DOHH2 (cell line): ENCODE results near the gene KCP.

Source experiments
- H3F3A ChIP-seq: fragments of 200-600 bp; sonication (generic), shearing (Covaris generic); 2 replicates; pipeline ENCODE4 v1.6.0; 2016; ENCODE audit warnings: antibody characterized with exemption, mild to moderate bottlenecking; ENCODE audit not compliant: control insufficient read depth, insufficient read depth
- H3K27ac ChIP-seq: fragments of 200-600 bp; sonication (generic); 2 replicates; pipeline ENCODE4 v1.5.1; 2014; ENCODE audit warnings: low read depth, mild to moderate bottlenecking, low read length, moderate library complexity
- H3K27me3 ChIP-seq: fragments of 200-600 bp; sonication (generic); 2 replicates; pipeline ENCODE4 v1.6.1; 2014; ENCODE audit warnings: mild to moderate bottlenecking, low read length, mixed read lengths; ENCODE audit not compliant: control insufficient read depth
- H3K36me3 ChIP-seq: fragments of 200-600 bp; sonication (generic); 2 replicates; pipeline ENCODE4 v1.6.1; 2014; ENCODE audit warnings: mild to moderate bottlenecking, low read length, moderate library complexity, mixed read lengths; ENCODE audit not compliant: control insufficient read depth
- H3K4me1 ChIP-seq: fragments of 200-600 bp; sonication (generic); 2 replicates; pipeline ENCODE4 v1.6.1; 2014; ENCODE audit warnings: mild to moderate bottlenecking, low read length, mixed read lengths; ENCODE audit not compliant: control insufficient read depth
- H3K4me2 ChIP-seq: fragments of 200-600 bp; sonication (generic); 2 replicates; pipeline ENCODE4 v1.6.0; 2014; ENCODE audit warnings: mild to moderate bottlenecking, low read length, moderate library complexity
- H3K4me3 ChIP-seq: fragments of 200-600 bp; sonication (generic); 2 replicates; pipeline ENCODE4 v1.5.1; 2014; ENCODE audit warnings: mild to moderate bottlenecking, low read length, mixed read lengths
- H3K79me2 ChIP-seq: fragments of 200-600 bp; sonication (generic); 2 replicates; pipeline ENCODE4 v1.6.1; 2014; ENCODE audit warnings: mild to moderate bottlenecking, low read length, mixed read lengths; ENCODE audit not compliant: control insufficient read depth
- H3K9me2 ChIP-seq: fragments of 200-600 bp; sonication (generic); replicated peaks from 2 replicates; pipeline ENCODE4 v1.6.1; 2014; ENCODE audit warnings: mild to moderate bottlenecking, low read length, mixed read lengths; ENCODE audit not compliant: control insufficient read depth
- H3K9me3 ChIP-seq: fragments of 200-600 bp; sonication (generic); 2 replicates; pipeline ENCODE4 v1.6.1; 2014; ENCODE audit warnings: antibody characterized with exemption, low read length, mixed read lengths; ENCODE audit not compliant: control insufficient read depth, insufficient read depth
- H4K20me1 ChIP-seq: fragments of 200-600 bp; sonication (generic); 2 replicates; pipeline ENCODE4 v1.6.0; 2014; ENCODE audit warnings: low read depth, mild to moderate bottlenecking, antibody characterized with exemption, low read length, moderate library complexity; ENCODE audit not compliant: control insufficient read depth, insufficient read depth
- EZH2phosphoT487 ChIP-seq: fragments of 200-600 bp; sonication (generic); IDR thresholded peaks from 2 replicates; pipeline ENCODE4 v1.6.1; 2017; ENCODE audit warnings: borderline replicate concordance, mild to moderate bottlenecking, antibody characterized with exemption, low read length, moderate library complexity, mixed read lengths
- TF ChIP-seq, protein P1 (sequence below): fragments of 200-600 bp; sonication (generic); IDR thresholded peaks from one replicate; pipeline ENCODE4 v1.5.1; 2014; ENCODE audit warnings: antibody characterized with exemption, mild to moderate bottlenecking, low read depth, low read length; ENCODE audit not compliant: poor library complexity, severe bottlenecking

Gene KCP

DNA sequence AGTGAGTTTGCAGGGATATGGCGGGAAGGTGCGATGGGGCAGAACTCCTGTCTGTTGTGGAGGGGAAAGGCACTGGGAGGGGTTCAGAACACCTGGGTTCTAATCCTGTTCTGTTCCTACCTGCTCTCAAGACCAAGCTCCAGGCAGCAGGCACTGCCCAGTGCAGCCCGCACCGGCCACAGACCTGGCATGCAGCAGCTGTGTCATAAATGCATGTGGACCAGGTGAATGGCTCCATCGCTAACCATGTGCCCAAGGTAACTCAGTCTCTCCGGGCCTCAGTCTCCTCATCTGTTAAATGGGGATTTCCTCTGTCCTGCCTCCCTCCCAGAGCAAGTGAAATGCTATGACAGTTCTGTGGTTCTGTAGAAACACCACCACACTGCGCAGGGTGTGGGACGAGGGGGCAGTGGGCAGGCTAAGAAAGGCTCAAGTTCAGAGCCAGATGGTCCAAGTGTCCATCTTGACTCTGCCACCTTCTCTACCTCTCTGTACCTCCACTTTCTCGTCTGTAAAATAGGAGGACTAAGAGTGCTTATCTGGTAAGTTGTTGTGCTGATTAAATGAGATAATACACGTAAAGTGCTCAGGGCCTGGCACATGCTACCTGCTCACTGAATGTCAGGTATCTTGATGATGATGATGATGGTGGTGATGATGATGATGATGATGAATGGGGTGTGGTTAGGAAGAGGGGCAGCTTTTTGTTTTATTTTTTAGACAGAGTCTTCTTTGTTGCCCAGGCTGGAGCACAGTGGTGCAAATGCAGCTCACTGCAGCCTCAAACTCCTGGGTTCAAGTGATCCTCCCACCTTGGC lies 24.9 kb downstream of the KCP start:
- Histone ChIP-seq H3K27ac (no peak overlapping the region), H4K20me1 (no peaks in the 10 kb centered on the region), H3K27me3 (peaks cover 21% of the 10 kb centered on the region), H3K79me2 (no peaks in the 10 kb centered on the region), H3F3A (peaks cover 4% of the 10 kb centered on the region; the same call in 1 of the 2 replicates), H3K4me3 (no peak overlapping the region), H3K9me2 (no peaks in the 10 kb centered on the region), H3K36me3 (no peaks in the 10 kb centered on the region), H3K4me1 (peaks cover 9% of the 10 kb centered on the region), H3K4me2 (no peak overlapping the region), H3K9me3 (0 out of 2 replicates have a peak, but pooled peaks cover 3% of the 10 kb centered on the region)
- TF ChIP-seq, protein P1, sequence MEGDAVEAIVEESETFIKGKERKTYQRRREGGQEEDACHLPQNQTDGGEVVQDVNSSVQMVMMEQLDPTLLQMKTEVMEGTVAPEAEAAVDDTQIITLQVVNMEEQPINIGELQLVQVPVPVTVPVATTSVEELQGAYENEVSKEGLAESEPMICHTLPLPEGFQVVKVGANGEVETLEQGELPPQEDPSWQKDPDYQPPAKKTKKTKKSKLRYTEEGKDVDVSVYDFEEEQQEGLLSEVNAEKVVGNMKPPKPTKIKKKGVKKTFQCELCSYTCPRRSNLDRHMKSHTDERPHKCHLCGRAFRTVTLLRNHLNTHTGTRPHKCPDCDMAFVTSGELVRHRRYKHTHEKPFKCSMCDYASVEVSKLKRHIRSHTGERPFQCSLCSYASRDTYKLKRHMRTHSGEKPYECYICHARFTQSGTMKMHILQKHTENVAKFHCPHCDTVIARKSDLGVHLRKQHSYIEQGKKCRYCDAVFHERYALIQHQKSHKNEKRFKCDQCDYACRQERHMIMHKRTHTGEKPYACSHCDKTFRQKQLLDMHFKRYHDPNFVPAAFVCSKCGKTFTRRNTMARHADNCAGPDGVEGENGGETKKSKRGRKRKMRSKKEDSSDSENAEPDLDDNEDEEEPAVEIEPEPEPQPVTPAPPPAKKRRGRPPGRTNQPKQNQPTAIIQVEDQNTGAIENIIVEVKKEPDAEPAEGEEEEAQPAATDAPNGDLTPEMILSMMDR = no peak
- TF ChIP-seq EZH2phosphoT487 = no peak

DNA sequence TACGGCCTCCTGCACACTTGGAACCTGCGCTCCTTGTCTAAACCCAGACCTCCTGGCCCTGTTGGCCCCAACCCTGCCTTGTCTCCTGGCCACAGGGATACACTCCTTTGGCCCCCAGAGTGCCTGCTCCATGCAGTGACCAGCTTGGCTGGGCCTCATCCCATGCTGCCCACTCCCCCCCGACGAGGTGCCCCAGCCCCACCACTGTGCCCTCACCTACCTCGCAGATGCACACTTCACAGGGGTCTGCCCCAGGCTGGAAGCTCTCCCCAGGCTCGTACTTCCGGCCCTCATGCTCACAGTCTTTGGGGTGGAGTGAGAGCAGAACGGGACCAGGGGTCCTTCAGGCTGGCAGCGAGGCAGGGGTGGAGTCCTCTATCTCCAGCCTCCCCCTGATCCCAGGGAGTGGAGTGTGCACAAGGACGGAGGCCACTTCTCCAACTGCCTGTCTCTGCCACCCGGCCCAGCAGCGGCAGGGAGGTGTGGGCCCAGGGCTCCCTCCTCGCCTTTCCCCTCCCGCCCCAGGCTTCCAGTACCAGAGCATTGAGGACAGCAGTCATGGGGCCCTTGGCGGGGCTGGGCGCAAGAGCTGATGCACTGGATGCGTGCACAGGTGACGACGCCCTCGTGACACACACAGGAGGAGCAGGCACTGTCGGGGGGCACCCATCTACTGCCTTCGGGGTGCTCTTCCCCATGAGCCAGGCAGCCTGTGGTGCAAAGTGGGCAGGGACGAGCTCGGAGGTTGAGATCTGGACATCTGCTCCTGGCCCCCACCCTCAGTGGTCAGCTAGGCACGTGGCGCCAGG lies 25.7 kb downstream of the KCP start:
- peaks cover 4% of the 10 kb centered on the region; the same call in 1 of the 2 replicates for H3F3A ChIP-seq
- peaks cover 9% of the 10 kb centered on the region for H3K4me1 ChIP-seq
- H3K27me3 ChIP-seq = peaks cover 15% of the 10 kb centered on the region
- TF ChIP-seq EZH2phosphoT487 = no peak
- TF ChIP-seq, protein P1 = no peak
- no peaks in the 10 kb centered on the region for H3K9me2 ChIP-seq
- H4K20me1 ChIP-seq = no peaks in the 10 kb centered on the region
- H3K9me3 ChIP-seq = 0 out of 2 replicates have a peak, but pooled peaks cover 3% of the 10 kb centered on the region
- no peak overlapping the region for H3K27ac ChIP-seq
- no peaks in the 10 kb centered on the region for H3K36me3 ChIP-seq
- H3K4me2 ChIP-seq = no peak overlapping the region
- H3K4me3 ChIP-seq = no peak overlapping the region; the same call in 1 of the 2 replicates
- no peaks in the 10 kb centered on the region for H3K79me2 ChIP-seq

DNA sequence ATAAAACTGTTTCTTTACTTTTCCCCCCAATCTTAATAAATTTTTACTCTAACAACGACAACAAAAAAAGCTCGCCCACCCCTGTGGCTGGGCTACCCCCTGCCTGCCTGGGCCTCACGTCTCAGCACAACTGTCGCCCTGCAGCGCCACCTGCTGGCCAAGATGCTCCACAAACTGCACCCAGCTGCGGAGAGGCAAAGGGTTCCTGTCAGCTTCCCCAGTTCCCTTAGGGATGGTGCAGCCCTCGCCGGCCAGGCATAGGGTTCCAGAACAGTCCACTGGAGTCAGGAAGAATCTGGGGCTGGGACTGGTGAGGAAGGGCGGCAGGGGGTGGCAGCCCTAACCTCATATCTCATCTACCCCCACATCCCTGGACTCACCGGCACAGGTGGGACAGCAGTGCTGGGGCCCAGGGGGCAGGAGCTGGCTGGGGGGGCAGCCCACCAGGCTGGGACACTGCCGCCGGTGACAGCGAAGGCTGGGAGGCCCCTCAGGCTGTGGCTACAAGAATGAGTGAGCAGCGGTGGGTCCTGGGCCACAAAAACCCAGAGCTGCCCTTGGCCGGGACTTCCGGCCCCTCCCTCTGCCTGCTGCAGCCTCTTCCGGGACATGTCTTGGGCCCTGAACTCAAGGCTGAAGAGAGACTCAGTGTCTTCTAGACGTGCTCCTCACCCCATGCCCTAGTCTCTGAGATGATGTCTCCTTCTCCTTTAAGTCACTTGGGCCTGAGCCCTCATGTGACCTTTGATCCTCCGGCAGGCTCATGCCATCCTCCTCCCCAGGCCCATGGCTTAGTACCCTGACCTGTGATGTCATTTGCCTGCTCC lies 26.7 kb downstream of the KCP start:
- Histone ChIP-seq H3F3A (no peaks in the 10 kb centered on the region), H3K4me2 (peak overlapping the region; percentile 73), H3K79me2 (no peaks in the 10 kb centered on the region), H4K20me1 (no peaks in the 10 kb centered on the region), H3K27me3 (peaks cover 8% of the 10 kb centered on the region), H3K36me3 (no peaks in the 10 kb centered on the region), H3K4me3 (peak overlapping the region; percentile 73), H3K9me3 (0 out of 2 replicates have a peak, but pooled peaks cover 3% of the 10 kb centered on the region), H3K4me1 (peaks cover 9% of the 10 kb centered on the region), H3K27ac (peak overlapping the region; percentile 13; the same call in 1 of the 2 replicates), H3K9me2 (no peaks in the 10 kb centered on the region)
- TF ChIP-seq EZH2phosphoT487 = no peak
- TF ChIP-seq, protein P1 = peak; percentile 100
